ENCODE measurements around the gene ACAP1. TPM values are rescaled to one million over a fixed set of nuclear protein-coding genes. Genes with fewer than 3 reads are reported as not detected.

The ACAP1 gene
- total RNA-seq, 1 experiment from 2014 or later = not detected

DNA sequence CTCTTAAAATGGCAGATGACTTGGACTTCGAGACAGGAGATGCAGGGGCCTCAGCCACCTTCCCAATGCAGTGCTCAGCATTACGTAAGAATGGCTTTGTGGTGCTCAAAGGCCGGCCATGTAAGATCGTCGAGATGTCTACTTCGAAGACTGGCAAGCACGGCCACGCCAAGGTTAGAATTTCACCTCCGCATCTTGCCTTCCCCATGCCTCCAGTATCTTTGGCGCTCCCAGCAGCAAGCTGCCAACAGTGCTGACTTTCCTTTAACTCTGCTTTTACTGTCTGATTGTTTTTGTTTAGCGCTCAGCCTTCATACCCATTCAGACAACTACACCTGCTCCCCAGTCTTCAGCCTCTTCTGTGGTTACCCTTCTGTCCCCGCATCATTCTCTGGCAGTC is 26.7 kb upstream of the ACAP1 start:
- no peak for DNase-seq (ENCODE audit: low read depth)

- DNase-seq (ENCODE audit: low read depth) = no peak
These were observed 25.1 kb upstream of the ACAP1 start for GRCh38 chr17:7311110-7311705.

- DNase-seq (ENCODE audit: low read depth) = no peak
These were observed 23.8 kb upstream of the ACAP1 start for GRCh38 chr17:7312432-7313087.

- DNase-seq (ENCODE audit: low read depth) = no peak
These were observed 23.0 kb upstream of the ACAP1 start for GRCh38 chr17:7313088-7313889.

DNA sequence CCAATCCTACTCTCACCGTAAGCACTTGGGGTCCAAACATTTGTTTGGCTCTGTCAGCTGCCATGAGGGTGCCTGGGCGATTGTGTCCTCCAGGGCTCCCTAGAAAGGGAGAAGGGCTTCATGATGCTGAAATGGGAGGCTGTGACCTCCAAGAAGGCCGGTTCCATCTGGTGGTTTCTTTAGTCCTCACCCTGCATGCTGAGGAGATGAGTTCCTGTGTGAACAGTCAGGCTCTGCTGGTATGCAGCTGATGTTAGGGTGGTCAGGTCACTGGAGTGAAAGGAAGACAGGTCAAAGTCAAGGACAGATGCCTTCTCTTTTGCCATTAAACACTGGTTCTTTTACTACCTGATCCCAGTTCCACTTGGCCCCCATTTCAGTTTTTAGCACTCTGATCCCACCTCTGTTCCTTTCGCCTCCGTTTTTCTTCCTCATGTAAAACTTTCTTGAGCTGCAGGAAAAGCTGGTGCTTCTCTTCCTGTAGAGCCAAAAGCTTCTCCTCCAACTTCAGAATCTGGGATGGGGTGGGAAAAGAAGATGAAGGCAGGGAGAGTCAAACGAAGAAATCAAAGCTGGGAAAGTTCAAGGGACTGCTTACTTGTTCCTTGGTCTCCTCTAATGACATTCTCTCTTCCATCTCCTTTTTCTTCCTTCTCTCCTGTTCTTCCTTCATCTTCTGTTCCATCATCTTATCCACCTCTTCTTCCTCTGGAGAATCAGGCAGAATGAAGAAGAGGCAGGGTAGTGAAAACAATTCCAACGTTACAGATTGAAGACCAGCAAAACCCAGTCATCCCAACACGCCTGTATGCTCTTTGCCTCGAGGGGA is 22.2 kb upstream of the ACAP1 start:
- DNase-seq (ENCODE audit: low read depth) = peak; percentile 30

DNA sequence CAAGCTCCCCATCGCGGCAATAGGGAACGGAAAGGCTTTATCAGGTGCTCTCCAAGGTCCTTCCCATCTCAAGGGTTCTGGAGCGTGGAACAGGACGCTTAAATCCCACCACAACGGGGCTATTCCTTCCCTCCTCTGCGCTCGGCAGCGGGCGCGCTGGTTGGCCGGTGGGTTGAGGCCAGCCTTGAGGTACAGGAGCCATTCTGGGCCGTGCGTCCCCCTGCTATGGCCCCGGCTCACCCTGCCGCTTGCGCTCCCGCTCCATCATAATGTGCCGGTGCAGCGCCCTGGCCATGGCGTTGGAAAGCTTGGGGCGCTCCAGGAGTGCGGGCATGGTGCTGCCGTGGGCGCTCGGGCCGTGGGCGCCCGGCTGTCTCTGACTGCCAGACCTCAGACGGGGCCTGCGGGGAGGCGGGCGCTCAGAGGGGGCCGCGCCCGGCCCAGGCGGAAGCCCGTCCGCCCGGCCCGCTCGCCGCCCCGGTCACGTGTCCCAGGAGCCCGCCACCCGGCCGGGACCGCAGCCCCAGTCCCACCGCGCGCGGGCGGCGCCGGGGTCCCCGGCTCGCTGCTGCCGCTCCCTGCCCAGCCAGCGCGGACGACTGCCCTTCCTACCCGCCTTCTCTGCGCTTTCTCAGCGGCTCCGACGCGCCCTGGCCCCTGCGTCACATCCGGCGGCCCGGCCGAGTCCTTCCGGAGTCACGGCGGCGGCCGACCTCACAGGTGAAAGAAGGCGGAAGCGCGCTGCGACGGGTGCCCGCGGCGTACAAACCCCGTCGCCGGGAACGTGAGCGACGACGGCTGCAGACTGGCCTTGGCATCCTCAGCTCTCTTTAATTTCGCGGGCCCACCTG is 21.4 kb upstream of the ACAP1 start, which contains the start of gene GPS2:
GPS2 (minus strand) TSS at position 642 of the 851 bp plus-strand sequence; CDS start at position 334, 308 bp downstream.
- peak; percentile 78 for DNase-seq (ENCODE audit: low read depth)

- DNase-seq (ENCODE audit: low read depth) = no peak
These were observed 20.6 kb upstream of the ACAP1 start for GRCh38 chr17:7315570-7316235.

GRCh38 chr17:7317161-7317803 is 19.0 kb upstream of the ACAP1 start:
- no peak for DNase-seq (ENCODE audit: low read depth)

GRCh38 chr17:7318121-7318860 is 18.0 kb upstream of the ACAP1 start:
- no peak for DNase-seq (ENCODE audit: low read depth)

DNA sequence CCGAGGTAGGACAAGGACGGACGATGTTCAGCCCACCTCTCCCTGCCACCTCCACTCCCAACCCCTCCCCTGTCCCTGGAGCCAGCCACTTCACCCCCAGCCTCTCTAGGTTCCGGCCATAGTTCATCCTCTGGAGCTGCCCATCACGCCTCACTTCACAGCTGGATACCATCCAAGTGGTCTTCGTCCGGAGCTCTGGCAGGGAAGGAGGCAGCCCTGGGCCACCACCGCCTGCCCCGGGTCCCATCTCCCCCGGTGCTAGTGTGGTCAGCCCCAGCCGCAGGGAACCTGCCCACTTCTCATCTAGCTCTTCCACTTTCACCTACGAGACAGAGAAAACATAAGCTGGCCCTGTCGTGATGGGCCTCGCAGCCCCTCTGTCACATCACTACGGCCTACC is 14.9 kb upstream of the ACAP1 start:
- DNase-seq (ENCODE audit: low read depth) = no peak

DNA sequence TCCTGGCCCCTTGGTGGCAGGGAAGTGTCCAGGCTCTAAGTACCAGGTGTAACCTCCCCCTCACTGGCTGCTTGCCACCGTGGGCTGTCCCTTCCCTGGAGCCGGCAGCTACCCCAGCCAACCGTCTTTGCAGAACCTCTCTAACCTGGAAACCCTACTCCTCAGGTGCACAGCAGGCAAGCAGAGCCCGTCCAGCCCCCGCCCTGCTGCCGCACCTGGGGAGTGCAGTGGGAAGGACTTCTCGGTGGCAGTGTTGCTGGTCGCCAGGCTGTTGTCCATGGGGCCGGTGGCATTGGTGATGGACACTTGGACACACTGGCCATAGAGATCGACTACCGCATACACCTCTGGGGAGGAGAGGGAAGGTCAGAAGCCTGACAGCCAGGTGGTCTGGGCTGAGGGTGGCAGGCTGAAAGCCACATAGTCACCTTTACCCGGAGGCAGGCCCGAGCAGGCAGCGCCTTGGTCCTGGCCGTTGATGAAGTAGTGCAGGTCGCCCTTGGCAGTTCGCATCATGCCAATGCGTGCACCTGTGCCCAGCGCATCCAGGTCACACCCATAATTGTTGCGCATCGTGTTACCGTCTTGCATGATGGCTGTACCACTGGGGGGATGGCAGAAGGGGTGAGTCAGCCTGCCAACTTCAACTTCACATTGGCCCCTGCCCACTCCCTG is 13.7 kb upstream of the ACAP1 start:
- DNase-seq (ENCODE audit: low read depth) = no peak

DNA sequence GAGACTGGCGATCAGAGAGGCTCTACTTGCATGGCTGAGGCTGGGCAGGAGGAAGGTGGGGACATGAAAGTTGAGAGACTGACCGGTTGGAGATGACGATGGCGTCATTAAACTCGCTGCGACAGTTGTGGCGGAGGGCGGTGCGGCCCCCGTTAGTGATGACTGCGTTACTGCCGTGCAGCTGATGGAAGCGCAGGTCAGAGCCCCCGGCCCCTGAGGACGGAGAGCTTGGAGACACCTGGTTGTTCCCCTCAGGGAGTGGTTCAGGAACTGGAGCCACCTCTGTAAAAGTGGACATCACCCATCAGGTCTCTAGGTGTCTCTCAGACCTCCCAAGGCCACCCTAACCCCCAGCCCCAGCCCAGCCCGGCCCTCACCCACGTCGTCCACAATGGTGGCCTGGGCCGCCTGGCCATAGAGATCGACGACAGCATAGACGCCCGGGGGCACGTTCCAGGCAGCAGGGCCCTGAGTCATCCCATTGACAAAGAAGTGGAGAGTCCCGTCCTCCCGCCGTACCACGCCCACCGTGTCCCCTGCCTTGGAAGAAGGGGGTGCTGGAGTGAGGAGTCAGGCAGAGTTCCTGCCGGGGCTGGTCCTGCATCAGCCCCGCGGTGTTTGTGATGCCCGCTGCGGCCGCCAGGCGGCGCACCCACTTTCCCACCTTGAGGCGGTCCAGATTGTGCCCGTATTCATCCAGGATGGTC is 12.4 kb upstream of the ACAP1 start:
- no peak for DNase-seq (ENCODE audit: low read depth)

GRCh38 chr17:7324438-7324779 is 11.9 kb upstream of the ACAP1 start:
- no peak for DNase-seq (ENCODE audit: low read depth)

- DNase-seq (ENCODE audit: low read depth) = no peak
These were observed 11.2 kb upstream of the ACAP1 start for GRCh38 chr17:7325031-7325528.

- no peak for DNase-seq (ENCODE audit: low read depth)
These were observed 10.1 kb upstream of the ACAP1 start for GRCh38 chr17:7326186-7326585.

- DNase-seq (ENCODE audit: low read depth) = no peak
These were observed 9.3 kb upstream of the ACAP1 start for GRCh38 chr17:7327056-7327455.

- DNase-seq (ENCODE audit: low read depth) = no peak
These were observed 8.8 kb upstream of the ACAP1 start for GRCh38 chr17:7327501-7327900.

- no peak for DNase-seq (ENCODE audit: low read depth)
These were observed 8.3 kb upstream of the ACAP1 start for GRCh38 chr17:7328009-7328408.
